Measurements from ENCODE around the gene ZNF511.

Gene ZNF511

DNA sequence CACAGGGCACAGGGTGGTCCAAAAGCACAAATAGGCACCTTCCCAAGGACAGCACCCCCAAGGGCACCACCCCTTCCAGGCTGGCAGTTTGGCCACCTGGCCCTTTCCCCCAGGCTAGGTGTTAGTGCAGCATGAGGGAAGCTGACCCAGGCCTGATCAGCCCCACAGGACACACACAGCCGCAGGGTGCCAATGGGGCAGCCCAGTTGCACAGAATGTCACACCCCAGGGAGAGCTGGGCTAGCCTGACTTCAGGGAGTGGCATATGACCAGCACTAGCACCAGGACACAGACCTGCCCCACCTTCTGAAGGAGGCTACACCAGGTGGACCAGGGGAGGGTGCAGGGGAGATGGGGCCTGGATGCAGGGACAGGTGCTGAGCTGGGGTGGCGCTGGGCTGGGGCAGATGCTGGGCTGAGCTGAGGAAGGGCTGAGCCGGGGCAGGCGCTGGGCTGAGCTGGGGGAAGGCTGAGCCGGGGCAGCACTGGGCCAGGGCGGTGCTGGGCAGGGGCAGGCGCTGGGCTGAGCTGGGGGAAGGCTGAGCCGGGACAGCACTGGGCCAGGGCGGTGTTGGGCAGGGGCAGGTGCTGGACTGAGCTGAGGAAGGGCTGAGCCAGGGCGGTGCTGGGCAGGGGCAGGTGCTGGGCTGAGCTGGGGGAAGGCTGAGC, 28.2 kb upstream of the ZNF511 start:
- Histone ChIP-seq H3K27ac (ENCODE audit: low read depth, low read length) (no peak overlapping the region), H3K9me2 (replicated peaks; ENCODE audit: control insufficient read depth, low read length) (no peaks in the 10 kb centered on the region), H3K4me2 (ENCODE audit: low read length) (no peak overlapping the region), H3K9me3 (ENCODE audit: control insufficient read depth, insufficient read depth, low read length) (no peaks in the 10 kb centered on the region), H3K4me3 (ENCODE audit: low read length) (no peak overlapping the region), H3K79me2 (ENCODE audit: control insufficient read depth, low read length) (no peaks in the 10 kb centered on the region), H3K36me3 (ENCODE audit: control insufficient read depth, low read length) (peaks cover 27% of the 10 kb centered on the region; the same call in 1 of the 2 replicates), H3F3A (ENCODE audit: control insufficient read depth, insufficient read depth) (no peaks in the 10 kb centered on the region), H4K20me1 (ENCODE audit: control insufficient read depth, insufficient read depth, low read depth, low read length) (no peaks in the 10 kb centered on the region), H3K4me1 (ENCODE audit: control insufficient read depth, low read length) (peaks cover 27% of the 10 kb centered on the region), H3K27me3 (ENCODE audit: control insufficient read depth, low read length) (peaks cover 9% of the 10 kb centered on the region)
- TF ChIP-seq, protein P1, sequence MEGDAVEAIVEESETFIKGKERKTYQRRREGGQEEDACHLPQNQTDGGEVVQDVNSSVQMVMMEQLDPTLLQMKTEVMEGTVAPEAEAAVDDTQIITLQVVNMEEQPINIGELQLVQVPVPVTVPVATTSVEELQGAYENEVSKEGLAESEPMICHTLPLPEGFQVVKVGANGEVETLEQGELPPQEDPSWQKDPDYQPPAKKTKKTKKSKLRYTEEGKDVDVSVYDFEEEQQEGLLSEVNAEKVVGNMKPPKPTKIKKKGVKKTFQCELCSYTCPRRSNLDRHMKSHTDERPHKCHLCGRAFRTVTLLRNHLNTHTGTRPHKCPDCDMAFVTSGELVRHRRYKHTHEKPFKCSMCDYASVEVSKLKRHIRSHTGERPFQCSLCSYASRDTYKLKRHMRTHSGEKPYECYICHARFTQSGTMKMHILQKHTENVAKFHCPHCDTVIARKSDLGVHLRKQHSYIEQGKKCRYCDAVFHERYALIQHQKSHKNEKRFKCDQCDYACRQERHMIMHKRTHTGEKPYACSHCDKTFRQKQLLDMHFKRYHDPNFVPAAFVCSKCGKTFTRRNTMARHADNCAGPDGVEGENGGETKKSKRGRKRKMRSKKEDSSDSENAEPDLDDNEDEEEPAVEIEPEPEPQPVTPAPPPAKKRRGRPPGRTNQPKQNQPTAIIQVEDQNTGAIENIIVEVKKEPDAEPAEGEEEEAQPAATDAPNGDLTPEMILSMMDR (IDR thresholded peaks at IDR 0.05; ENCODE audit: low read depth, low read length, poor library complexity, severe bottlenecking), result no peak
- no peak for TF ChIP-seq EZH2phosphoT487 (IDR thresholded peaks at IDR 0.05; ENCODE audit: borderline replicate concordance, low read length)

DNA sequence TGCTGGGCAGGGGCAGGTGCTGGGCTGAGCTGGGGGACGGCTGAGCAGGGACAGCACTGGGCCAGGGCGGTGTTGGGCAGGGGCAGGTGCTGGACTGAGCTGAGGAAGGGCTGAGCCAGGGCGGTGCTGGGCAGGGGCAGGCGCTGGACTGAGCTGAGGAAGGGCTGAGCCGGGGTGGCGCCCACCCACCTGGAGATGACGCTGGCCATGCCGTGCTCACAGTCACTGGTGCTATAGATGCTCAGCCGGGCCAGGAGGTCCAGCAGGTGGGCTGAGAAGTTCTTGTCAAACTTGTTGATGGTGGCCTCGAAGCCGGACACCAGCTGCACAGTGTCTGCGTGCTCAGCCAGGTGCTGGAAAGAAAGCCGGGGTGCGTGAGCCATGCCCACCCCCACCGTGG, 27.6 kb upstream of the ZNF511 start:
- Histone ChIP-seq H3K36me3 (ENCODE audit: control insufficient read depth, low read length) (peaks cover 32% of the 10 kb centered on the region), H3K27ac (ENCODE audit: low read depth, low read length) (no peak overlapping the region), H3K9me2 (replicated peaks; ENCODE audit: control insufficient read depth, low read length) (no peaks in the 10 kb centered on the region), H3K4me3 (ENCODE audit: low read length) (no peak overlapping the region), H4K20me1 (ENCODE audit: control insufficient read depth, insufficient read depth, low read depth, low read length) (no peaks in the 10 kb centered on the region), H3K4me2 (ENCODE audit: low read length) (no peak overlapping the region), H3K4me1 (ENCODE audit: control insufficient read depth, low read length) (peaks cover 21% of the 10 kb centered on the region), H3K27me3 (ENCODE audit: control insufficient read depth, low read length) (peaks cover 5% of the 10 kb centered on the region), H3K79me2 (ENCODE audit: control insufficient read depth, low read length) (no peaks in the 10 kb centered on the region), H3F3A (ENCODE audit: control insufficient read depth, insufficient read depth) (no peaks in the 10 kb centered on the region), H3K9me3 (ENCODE audit: control insufficient read depth, insufficient read depth, low read length) (no peaks in the 10 kb centered on the region)
- TF ChIP-seq, protein P1 (IDR thresholded peaks at IDR 0.05; ENCODE audit: low read depth, low read length, poor library complexity, severe bottlenecking), result no peak
- no peak for TF ChIP-seq EZH2phosphoT487 (IDR thresholded peaks at IDR 0.05; ENCODE audit: borderline replicate concordance, low read length)

DNA sequence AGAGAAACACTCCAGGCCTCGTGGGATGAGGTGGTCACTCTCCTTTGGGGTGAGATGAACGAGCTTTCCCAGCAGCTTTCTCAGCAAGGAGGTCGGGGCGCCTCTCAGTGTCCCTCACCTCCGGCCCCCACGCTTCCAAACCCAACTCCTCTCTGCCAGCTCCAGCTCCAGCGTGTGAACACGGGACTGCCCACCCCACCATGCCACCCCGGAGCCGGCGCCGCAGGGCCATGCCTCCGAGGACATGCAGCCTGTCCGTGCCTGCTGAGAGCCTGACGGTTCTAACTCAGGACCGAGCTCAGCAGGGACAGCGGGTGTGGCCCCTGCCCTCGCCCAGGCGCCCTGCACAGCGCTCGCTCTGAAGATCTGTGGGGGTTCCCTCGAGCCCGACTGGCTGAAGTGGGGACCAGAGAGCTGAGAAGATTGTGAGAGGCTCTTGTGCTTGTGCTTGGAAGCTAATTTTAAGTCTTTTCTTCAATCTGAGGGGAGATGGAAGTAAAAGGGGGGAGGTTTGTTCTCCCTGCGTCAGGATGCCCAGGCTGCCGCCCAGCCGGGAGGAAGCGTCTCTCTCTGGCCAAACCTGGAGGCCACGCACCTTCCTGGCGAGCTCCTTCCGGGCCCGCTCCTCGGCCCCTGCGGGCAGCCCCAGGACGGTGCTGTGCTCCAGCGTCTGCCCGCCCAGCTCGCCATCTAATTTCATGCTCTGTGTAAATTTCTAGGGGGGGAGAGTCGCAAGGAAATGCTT, 26.9 kb upstream of the ZNF511 start:
- no peaks in the 10 kb centered on the region for H3F3A ChIP-seq (ENCODE audit: control insufficient read depth, insufficient read depth)
- H3K4me2 ChIP-seq (ENCODE audit: low read length), result no peak overlapping the region
- H3K79me2 ChIP-seq (ENCODE audit: control insufficient read depth, low read length), result no peaks in the 10 kb centered on the region
- H3K27me3 ChIP-seq (ENCODE audit: control insufficient read depth, low read length), result no peaks in the 10 kb centered on the region
- TF ChIP-seq, protein P1 (IDR thresholded peaks at IDR 0.05; ENCODE audit: low read depth, low read length, poor library complexity, severe bottlenecking), result no peak
- no peak for TF ChIP-seq EZH2phosphoT487 (IDR thresholded peaks at IDR 0.05; ENCODE audit: borderline replicate concordance, low read length)
- no peak overlapping the region for H3K27ac ChIP-seq (ENCODE audit: low read depth, low read length)
- no peaks in the 10 kb centered on the region for H3K9me2 ChIP-seq (replicated peaks; ENCODE audit: control insufficient read depth, low read length)
- H3K4me3 ChIP-seq (ENCODE audit: low read length), result no peak overlapping the region
- H4K20me1 ChIP-seq (ENCODE audit: control insufficient read depth, insufficient read depth, low read depth, low read length), result no peaks in the 10 kb centered on the region
- peaks cover 14% of the 10 kb centered on the region for H3K4me1 ChIP-seq (ENCODE audit: control insufficient read depth, low read length)
- H3K9me3 ChIP-seq (ENCODE audit: control insufficient read depth, insufficient read depth, low read length), result no peaks in the 10 kb centered on the region
- peaks cover 34% of the 10 kb centered on the region for H3K36me3 ChIP-seq (ENCODE audit: control insufficient read depth, low read length)

All from DOHH2 (cell line).